ENCODE measurements around the gene MYH6. TPM values are rescaled to one million over a fixed set of nuclear protein-coding genes. Genes with fewer than 3 reads are reported as not detected.

The MYH6 gene
- total and polyA plus RNA-seq, 2 donors (not counting 1 experiment from before 2014, with no cell fraction given) = not detected

- Histone ChIP-seq H3K9ac (ENCODE audit: insufficient read depth, low read length) (no peak overlapping the region), H3K4me1 (ENCODE audit: control insufficient read depth, extremely low read depth, insufficient read depth, low read length) (no peaks in the 10 kb centered on the region), H3K36me3 (ENCODE audit: control insufficient read depth, insufficient read depth, low read length) (no peaks in the 10 kb centered on the region), H3K79me2 (ENCODE audit: control insufficient read depth, insufficient read depth, low read length) (no peaks in the 10 kb centered on the region), H2AFZ (ENCODE audit: low read length) (no peak overlapping the region), H4K20me1 (ENCODE audit: control insufficient read depth, extremely low read depth, insufficient read depth, low read length) (no peaks in the 10 kb centered on the region), H3K4me3 (replicated peaks in 1 of 4; ENCODE audit: control extremely low read depth in 1 of 4, insufficient read depth in 1 of 4, low read depth in 3 of 4, low read length in 4 of 4) (no peak overlapping the region), H3K27ac (ENCODE audit: insufficient read depth, low read length) (no peak overlapping the region), H3K9me3 (ENCODE audit: control insufficient read depth, insufficient read depth, low read depth, low read length) (no peaks in the 10 kb centered on the region), H3K4me2 (ENCODE audit: extremely low read depth, insufficient read depth, low read length) (no peak overlapping the region), H3K27me3 (ENCODE audit: control insufficient read depth, insufficient read depth, low read length) (peaks cover 2% of the 10 kb centered on the region)
- no peak for TF ChIP-seq EZH2 (IDR thresholded peaks at IDR 0.05; ENCODE audit: low read length, missing control alignments)
- no peak for TF ChIP-seq CTCF (conservative IDR thresholded peaks at IDR 0.05 in 1 of 2, IDR thresholded peaks at IDR 0.05 in 1 of 2; ENCODE audit: low read depth in 1 of 2, low read length in 2 of 2)
- no peak for DNase-seq (ENCODE audit: low read depth in 2 of 2)
Observed at GRCh38 chr14:23433457-23433856, 25.4 kb upstream of the MYH6 start.

- Histone ChIP-seq H3K27me3 (ENCODE audit: control insufficient read depth, insufficient read depth, low read length) (peaks cover 2% of the 10 kb centered on the region), H3K27ac (ENCODE audit: insufficient read depth, low read length) (no peak overlapping the region), H2AFZ (ENCODE audit: low read length) (no peak overlapping the region), H3K36me3 (ENCODE audit: control insufficient read depth, insufficient read depth, low read length) (no peaks in the 10 kb centered on the region), H3K4me1 (ENCODE audit: control insufficient read depth, extremely low read depth, insufficient read depth, low read length) (no peaks in the 10 kb centered on the region), H3K4me2 (ENCODE audit: extremely low read depth, insufficient read depth, low read length) (no peak overlapping the region), H3K9me3 (ENCODE audit: control insufficient read depth, insufficient read depth, low read depth, low read length) (no peaks in the 10 kb centered on the region), H4K20me1 (ENCODE audit: control insufficient read depth, extremely low read depth, insufficient read depth, low read length) (no peaks in the 10 kb centered on the region), H3K79me2 (ENCODE audit: control insufficient read depth, insufficient read depth, low read length) (no peaks in the 10 kb centered on the region), H3K9ac (ENCODE audit: insufficient read depth, low read length) (no peak overlapping the region), H3K4me3 (replicated peaks in 1 of 4; ENCODE audit: control extremely low read depth in 1 of 4, insufficient read depth in 1 of 4, low read depth in 3 of 4, low read length in 4 of 4) (no peak overlapping the region)
- TF ChIP-seq EZH2 (IDR thresholded peaks at IDR 0.05; ENCODE audit: low read length, missing control alignments) (no peak), CTCF (conservative IDR thresholded peaks at IDR 0.05 in 1 of 2, IDR thresholded peaks at IDR 0.05 in 1 of 2; ENCODE audit: low read depth in 1 of 2, low read length in 2 of 2) (no peak)
- no peak for DNase-seq (ENCODE audit: low read depth in 2 of 2)
Observed at GRCh38 chr14:23432946-23433345, 24.9 kb upstream of the MYH6 start.

GRCh38 chr14:23432102-23432925 lies 24.2 kb upstream of the MYH6 start:
- Histone ChIP-seq H4K20me1 (ENCODE audit: control insufficient read depth, extremely low read depth, insufficient read depth, low read length) (no peaks in the 10 kb centered on the region), H3K36me3 (ENCODE audit: control insufficient read depth, insufficient read depth, low read length) (no peaks in the 10 kb centered on the region), H3K4me2 (ENCODE audit: extremely low read depth, insufficient read depth, low read length) (no peak overlapping the region), H3K9me3 (ENCODE audit: control insufficient read depth, insufficient read depth, low read depth, low read length) (no peaks in the 10 kb centered on the region), H3K9ac (ENCODE audit: insufficient read depth, low read length) (no peak overlapping the region), H3K79me2 (ENCODE audit: control insufficient read depth, insufficient read depth, low read length) (no peaks in the 10 kb centered on the region), H3K4me3 (replicated peaks in 1 of 4; ENCODE audit: control extremely low read depth in 1 of 4, insufficient read depth in 1 of 4, low read depth in 3 of 4, low read length in 4 of 4) (no peak overlapping the region), H2AFZ (ENCODE audit: low read length) (no peak overlapping the region), H3K4me1 (ENCODE audit: control insufficient read depth, extremely low read depth, insufficient read depth, low read length) (no peaks in the 10 kb centered on the region), H3K27ac (ENCODE audit: insufficient read depth, low read length) (no peak overlapping the region), H3K27me3 (ENCODE audit: control insufficient read depth, insufficient read depth, low read length) (peaks cover 2% of the 10 kb centered on the region)
- TF ChIP-seq EZH2 (IDR thresholded peaks at IDR 0.05; ENCODE audit: low read length, missing control alignments) (no peak), CTCF (conservative IDR thresholded peaks at IDR 0.05 in 1 of 2, IDR thresholded peaks at IDR 0.05 in 1 of 2; ENCODE audit: low read depth in 1 of 2, low read length in 2 of 2) (no peak)
- DNase-seq (ENCODE audit: low read depth in 2 of 2) = no peak
